Gastrocnemius medialis (tissue), 4 donors: ENCODE results near the gene YPEL5.
A peak's percentile ranks its signal among the peaks of the same experiment; 100 is the strongest.

Experiments used
- POLR2A ChIP-seq, 2 donors: fragments of 450-650 bp; IDR thresholded peaks; one replicate each; pipeline ENCODE4 v1.6.1; 2017; ENCODE audit warnings: antibody characterized with exemption in 2 of 2, mild to moderate bottlenecking in 2 of 2, moderate library complexity in 2 of 2
- TF ChIP-seq, protein P1 (sequence below), 5 experiments: fragments of 450-650 bp in 3 of 5; fragments of 200-600 bp in 2 of 5; sonication (generic) in 2 of 5; IDR thresholded peaks in 4 of 5; conservative IDR thresholded peaks in 1 of 5; 1 replicate in 4 of 5; 2 replicates in 1 of 5; pipeline ENCODE4 v1.5.1; 2016 to 2019; ENCODE audit warnings: antibody characterized with exemption in 5 of 5, mild to moderate bottlenecking in 3 of 5, moderate library complexity in 3 of 5

DNA sequence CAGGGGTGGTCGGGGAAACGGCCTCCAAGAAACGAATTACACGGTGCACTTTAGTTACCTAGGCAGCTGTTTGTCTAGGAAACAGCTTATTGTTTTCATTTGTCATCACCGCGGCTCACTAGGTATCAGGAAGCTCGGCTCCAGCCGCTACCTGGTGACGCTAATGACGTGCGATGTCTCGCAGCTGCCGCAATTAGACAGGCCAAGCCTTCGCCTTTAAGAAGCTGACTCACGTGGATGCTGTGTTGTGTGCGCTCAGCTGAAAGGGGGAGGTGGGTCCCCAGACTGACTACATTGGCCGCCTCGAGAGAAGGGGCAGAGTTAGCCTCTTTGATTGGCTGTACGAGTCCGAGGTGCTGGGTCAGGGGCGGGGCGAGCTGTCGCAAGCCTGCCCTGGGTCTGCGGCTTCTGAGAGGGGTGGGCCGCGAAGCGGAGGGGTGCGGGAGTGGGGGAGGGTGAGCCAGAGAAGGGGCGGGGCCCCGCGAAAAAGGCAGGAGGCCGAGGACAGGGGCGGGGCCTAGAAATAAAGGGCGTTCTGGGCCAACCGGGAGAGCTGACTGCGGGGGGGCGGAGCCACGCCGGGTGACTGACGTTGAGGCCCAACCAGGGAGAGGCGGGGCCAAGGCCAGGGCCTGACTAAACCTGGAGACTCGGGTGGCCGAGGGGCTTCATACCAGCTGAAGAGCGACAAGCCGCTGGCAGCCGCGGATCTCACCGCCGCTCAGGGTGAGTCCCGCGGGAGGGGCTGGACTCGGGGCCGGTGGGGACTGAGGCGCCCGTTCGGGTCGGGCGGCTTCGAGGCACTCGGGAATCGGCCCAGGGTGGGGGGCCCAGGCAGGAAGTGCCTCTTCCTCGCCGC, at the start of gene YPEL5:
- TF ChIP-seq, protein P1, sequence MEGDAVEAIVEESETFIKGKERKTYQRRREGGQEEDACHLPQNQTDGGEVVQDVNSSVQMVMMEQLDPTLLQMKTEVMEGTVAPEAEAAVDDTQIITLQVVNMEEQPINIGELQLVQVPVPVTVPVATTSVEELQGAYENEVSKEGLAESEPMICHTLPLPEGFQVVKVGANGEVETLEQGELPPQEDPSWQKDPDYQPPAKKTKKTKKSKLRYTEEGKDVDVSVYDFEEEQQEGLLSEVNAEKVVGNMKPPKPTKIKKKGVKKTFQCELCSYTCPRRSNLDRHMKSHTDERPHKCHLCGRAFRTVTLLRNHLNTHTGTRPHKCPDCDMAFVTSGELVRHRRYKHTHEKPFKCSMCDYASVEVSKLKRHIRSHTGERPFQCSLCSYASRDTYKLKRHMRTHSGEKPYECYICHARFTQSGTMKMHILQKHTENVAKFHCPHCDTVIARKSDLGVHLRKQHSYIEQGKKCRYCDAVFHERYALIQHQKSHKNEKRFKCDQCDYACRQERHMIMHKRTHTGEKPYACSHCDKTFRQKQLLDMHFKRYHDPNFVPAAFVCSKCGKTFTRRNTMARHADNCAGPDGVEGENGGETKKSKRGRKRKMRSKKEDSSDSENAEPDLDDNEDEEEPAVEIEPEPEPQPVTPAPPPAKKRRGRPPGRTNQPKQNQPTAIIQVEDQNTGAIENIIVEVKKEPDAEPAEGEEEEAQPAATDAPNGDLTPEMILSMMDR (IDR thresholded peaks at IDR 0.05 in 4 of 5, conservative IDR thresholded peaks at IDR 0.05 in 1 of 5), result peak in 1 of 5 experiments; percentile 9
- peak; percentile 96 to 98 for TF ChIP-seq POLR2A (IDR thresholded peaks at IDR 0.05)
